ENCODE measurements around the gene VPS72.
A peak's percentile ranks its signal among the peaks of the same experiment; 100 is the strongest.

The VPS72 gene

DNA sequence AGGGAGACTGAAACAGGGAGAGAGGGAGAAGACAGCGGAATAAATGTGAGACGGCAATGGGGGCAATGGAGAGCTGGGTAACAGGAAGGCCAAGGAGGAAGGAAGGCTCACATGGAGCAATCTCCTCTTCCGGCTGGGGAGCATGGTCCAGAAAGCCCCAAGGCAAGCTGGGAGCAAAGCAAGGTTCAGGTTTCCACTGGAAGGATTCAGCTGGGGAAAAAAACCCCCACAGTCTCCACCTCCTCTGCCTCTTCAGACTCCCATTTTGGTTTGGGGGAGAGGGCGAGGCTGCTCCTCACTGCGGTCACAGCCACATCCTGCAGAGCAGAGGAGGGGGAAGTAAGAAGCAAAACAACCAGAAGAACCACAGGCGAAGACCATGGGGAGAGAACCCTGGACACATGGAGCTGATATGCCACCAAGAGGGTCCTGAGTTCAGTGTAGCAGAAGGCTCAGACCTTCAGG is 32.9 kb downstream of the VPS72 start:
- H3K36me3 ChIP-seq (ENCODE audit: insufficient read depth): no peaks in the 10 kb centered on the region
- TF ChIP-seq, protein P1, sequence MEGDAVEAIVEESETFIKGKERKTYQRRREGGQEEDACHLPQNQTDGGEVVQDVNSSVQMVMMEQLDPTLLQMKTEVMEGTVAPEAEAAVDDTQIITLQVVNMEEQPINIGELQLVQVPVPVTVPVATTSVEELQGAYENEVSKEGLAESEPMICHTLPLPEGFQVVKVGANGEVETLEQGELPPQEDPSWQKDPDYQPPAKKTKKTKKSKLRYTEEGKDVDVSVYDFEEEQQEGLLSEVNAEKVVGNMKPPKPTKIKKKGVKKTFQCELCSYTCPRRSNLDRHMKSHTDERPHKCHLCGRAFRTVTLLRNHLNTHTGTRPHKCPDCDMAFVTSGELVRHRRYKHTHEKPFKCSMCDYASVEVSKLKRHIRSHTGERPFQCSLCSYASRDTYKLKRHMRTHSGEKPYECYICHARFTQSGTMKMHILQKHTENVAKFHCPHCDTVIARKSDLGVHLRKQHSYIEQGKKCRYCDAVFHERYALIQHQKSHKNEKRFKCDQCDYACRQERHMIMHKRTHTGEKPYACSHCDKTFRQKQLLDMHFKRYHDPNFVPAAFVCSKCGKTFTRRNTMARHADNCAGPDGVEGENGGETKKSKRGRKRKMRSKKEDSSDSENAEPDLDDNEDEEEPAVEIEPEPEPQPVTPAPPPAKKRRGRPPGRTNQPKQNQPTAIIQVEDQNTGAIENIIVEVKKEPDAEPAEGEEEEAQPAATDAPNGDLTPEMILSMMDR (conservative IDR thresholded peaks at IDR 0.05; ENCODE audit: low read depth, low read length): no peak
- no peak overlapping the region for H3K27ac ChIP-seq
- no peak overlapping the region for H3K9ac ChIP-seq
- peaks cover 22% of the 10 kb centered on the region for H3K4me1 ChIP-seq (ENCODE audit: low read depth, poor library complexity, severe bottlenecking)
- no peaks in the 10 kb centered on the region for H3K27me3 ChIP-seq (ENCODE audit: insufficient read depth, low read depth)
- no peak overlapping the region for H2AFZ ChIP-seq (ENCODE audit: low read depth)
- H3K4me2 ChIP-seq: peak overlapping the region; percentile 16; the same call in 1 of the 2 replicates
- no peaks in the 10 kb centered on the region for H4K20me1 ChIP-seq (ENCODE audit: insufficient read depth)
- H3K79me2 ChIP-seq (ENCODE audit: insufficient read depth, low read depth): no peaks in the 10 kb centered on the region
- no peak overlapping the region for H3K4me3 ChIP-seq (IDR thresholded peaks at IDR 0.05; ENCODE audit: insufficient read depth, low read depth, low read length)

DNA sequence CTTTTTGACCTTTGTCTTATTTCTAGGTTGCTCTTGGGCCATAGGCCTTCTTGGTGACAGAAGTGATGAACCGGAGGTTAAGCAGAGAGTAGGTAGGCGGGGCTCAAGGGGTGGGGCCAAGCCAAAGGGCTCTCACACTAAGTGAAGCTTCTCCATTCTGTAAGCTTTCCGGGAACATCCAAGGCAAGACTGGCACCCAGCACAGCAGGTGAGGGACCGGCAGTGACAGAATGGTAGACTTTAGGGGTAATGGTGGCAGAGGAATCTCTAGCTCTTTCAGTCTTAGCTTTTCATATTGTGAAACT is 33.5 kb downstream of the VPS72 start, which contains the start of gene TNFAIP8L2:
TSS of gene TNFAIP8L2 (plus strand) at position 135 of the 305 bp plus-strand sequence. CDS start 2,049 bp downstream, outside the sequence.
- Histone ChIP-seq H4K20me1 (ENCODE audit: insufficient read depth) (no peaks in the 10 kb centered on the region), H3K79me2 (ENCODE audit: insufficient read depth, low read depth) (no peaks in the 10 kb centered on the region), H3K4me2 (peak within 1 kb of the TSS; percentile 16), H2AFZ (ENCODE audit: low read depth) (peak within 1 kb of the TSS; percentile 38), H3K4me3 (IDR thresholded peaks at IDR 0.05; ENCODE audit: insufficient read depth, low read depth, low read length) (peak within 1 kb of the TSS; percentile 65), H3K36me3 (ENCODE audit: insufficient read depth) (no peaks in the 10 kb centered on the region), H3K9ac (no peak within 1 kb of the TSS), H3K4me1 (ENCODE audit: low read depth, poor library complexity, severe bottlenecking) (peaks cover 22% of the 10 kb centered on the region), H3K27me3 (ENCODE audit: insufficient read depth, low read depth) (no peaks in the 10 kb centered on the region), H3K27ac (no peak within 1 kb of the TSS)
- TF ChIP-seq, protein P1 (conservative IDR thresholded peaks at IDR 0.05; ENCODE audit: low read depth, low read length): no peak

DNA sequence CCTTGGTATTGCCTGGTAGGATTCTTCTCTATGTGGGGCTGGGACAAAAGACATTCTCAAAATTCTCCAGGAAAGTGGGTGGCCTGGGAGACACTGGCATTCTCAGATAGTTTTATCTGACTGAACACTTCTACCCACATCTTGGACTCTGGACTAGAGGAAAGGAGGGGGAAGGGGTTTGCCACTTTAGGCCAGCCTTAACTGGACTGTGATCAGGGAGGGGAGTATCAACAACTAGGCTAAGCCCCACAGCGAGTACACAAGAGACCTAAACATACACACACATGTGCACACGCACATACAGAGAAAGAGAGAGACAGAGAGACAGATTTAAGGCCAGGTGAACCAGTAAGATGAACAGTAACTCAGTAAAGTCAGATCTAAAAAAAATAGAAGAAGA is 42.3 kb downstream of the VPS72 start:
- Histone ChIP-seq H3K4me3 (IDR thresholded peaks at IDR 0.05; ENCODE audit: insufficient read depth, low read depth, low read length) (no peak overlapping the region), H2AFZ (ENCODE audit: low read depth) (peak overlapping the region; percentile 99; the same call in 1 of the 2 replicates)

DNA sequence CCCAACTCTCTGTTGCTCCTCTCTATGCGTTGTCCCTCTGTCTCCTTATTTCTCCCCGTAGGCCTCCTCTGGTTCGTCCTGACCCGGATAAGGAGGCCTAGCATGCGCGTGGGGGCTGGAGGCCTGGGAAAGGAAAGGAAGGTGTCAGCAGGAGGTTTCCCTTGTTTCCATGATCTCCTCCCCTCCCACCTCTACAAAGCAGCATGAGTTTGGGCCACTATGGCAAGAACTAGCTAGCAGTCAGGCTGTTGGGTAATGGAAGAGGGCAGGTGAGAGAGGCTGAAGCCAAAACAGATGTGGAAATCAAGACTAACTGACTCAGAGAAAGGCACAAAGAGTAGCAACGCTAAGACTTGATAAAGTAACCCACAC is 42.9 kb downstream of the VPS72 start:
- H3K27ac ChIP-seq: no peak overlapping the region
- TF ChIP-seq, protein P1 (conservative IDR thresholded peaks at IDR 0.05; ENCODE audit: low read depth, low read length): no peak
- H3K4me1 ChIP-seq (ENCODE audit: low read depth, poor library complexity, severe bottlenecking): peaks cover 13% of the 10 kb centered on the region
- H3K27me3 ChIP-seq (ENCODE audit: insufficient read depth, low read depth): peaks cover 36% of the 10 kb centered on the region
- no peaks in the 10 kb centered on the region for H4K20me1 ChIP-seq (ENCODE audit: insufficient read depth)
- H3K36me3 ChIP-seq (ENCODE audit: insufficient read depth): no peaks in the 10 kb centered on the region
- no peaks in the 10 kb centered on the region for H3K79me2 ChIP-seq (ENCODE audit: insufficient read depth, low read depth)
- H3K4me2 ChIP-seq: peak overlapping the region; percentile 86
- H3K9ac ChIP-seq: peak overlapping the region; percentile 52; the same call in 1 of the 2 replicates
- peak overlapping the region; percentile 99 for H2AFZ ChIP-seq (ENCODE audit: low read depth)
- H3K4me3 ChIP-seq (IDR thresholded peaks at IDR 0.05; ENCODE audit: insufficient read depth, low read depth, low read length): peak overlapping the region; percentile 100

More for the DNA sequence above, 42.3 kb downstream of the VPS72 start:
- no peaks in the 10 kb centered on the region for H3K79me2 ChIP-seq (ENCODE audit: insufficient read depth, low read depth)
- no peak overlapping the region; the same call in 1 of the 2 replicates for H3K4me2 ChIP-seq
- no peak overlapping the region for H3K9ac ChIP-seq
- H3K27me3 ChIP-seq (ENCODE audit: insufficient read depth, low read depth): peaks cover 36% of the 10 kb centered on the region
- peaks cover 13% of the 10 kb centered on the region for H3K4me1 ChIP-seq (ENCODE audit: low read depth, poor library complexity, severe bottlenecking)
- H3K36me3 ChIP-seq (ENCODE audit: insufficient read depth): no peaks in the 10 kb centered on the region
- H4K20me1 ChIP-seq (ENCODE audit: insufficient read depth): no peaks in the 10 kb centered on the region
- TF ChIP-seq, protein P1 (conservative IDR thresholded peaks at IDR 0.05; ENCODE audit: low read depth, low read length): no peak
- H3K27ac ChIP-seq: no peak overlapping the region

Measured in KMS-11 (cell line).